T-helper 9 cell (primary cell): ENCODE results near the gene NUB1.

ENCODE experiments used
- DNase-seq: peaks from one replicate; pipeline ENCODE4 v3.0.0-alpha.2; 2020

Gene NUB1

DNA sequence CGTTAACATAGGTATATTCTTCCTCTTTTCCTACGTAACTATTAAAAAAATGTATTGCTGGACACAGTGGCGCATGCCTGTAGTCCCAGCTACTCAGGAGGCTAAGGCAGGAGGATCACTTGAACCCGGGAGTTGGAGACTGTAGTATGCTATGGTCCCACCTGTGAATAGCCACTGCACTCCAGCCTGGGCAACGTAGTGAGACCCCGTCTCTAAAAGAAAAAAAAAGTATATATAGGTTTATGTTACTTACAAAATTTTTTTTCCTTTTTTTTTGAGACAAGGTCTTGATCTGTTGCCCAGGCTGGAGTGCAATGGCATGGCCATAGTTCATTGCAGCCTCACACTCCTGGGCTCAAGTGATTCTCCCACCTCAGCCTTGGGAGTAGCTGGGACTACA lies 5.6 kb downstream of the NUB1 start:
- DNase-seq, result no peak

DNA sequence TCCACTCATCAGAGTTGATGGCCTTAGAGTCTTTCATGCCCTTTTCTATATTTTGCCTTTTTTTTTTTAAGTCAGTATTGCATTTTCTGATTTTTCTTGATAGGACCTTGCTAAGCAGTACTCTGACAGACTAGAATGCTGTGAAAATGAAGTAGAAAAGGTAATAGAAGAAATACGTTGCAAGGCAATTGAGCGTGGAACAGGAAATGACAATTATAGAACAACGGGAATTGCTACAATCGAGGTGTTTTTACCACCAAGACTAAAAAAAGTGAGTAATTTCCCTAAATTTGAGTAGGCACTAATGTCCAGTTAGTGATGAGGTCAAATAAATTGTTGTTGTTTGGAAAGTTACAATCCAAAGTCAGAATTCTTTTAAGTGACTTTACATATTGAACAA lies 7.4 kb downstream of the NUB1 start:
- no peak for DNase-seq

DNA sequence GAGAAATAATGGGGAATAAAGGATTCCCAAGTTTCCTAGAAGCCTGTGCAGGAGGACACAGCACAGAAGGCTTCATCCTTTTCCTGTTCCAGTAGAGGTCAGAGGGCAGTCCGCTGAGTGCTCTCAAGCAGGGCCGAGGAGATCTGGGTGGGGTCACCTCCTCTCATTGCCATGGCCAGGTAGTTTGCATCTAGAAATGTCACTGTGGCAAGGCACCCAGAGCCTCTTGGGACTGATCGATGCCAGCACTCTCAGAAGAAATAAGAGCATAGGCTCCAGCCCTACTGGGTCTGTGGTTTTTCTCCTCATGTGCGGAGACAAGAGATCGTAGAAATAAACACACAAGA lies 7.9 kb downstream of the NUB1 start:
- no peak for DNase-seq

DNA sequence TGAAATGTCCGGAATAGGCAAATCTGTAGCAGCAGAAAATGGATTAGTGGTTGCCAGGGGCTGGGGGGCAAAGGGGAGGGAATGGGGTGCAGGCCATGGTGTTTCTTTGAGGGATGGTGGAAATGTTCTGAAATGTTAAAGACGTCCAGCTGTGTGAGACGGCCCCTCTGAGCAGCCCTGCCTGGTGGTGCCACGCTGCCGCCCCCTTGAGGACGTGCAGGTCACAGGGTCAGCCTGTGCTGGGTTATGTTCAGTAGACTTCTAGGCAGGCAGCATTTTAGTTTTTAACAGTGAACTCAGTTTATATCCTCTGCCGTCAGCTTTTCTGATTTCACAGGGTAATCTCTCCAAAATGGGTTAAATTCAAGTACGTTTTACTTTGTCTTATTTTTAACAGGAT lies 9.4 kb downstream of the NUB1 start:
- DNase-seq, result no peak

DNA sequence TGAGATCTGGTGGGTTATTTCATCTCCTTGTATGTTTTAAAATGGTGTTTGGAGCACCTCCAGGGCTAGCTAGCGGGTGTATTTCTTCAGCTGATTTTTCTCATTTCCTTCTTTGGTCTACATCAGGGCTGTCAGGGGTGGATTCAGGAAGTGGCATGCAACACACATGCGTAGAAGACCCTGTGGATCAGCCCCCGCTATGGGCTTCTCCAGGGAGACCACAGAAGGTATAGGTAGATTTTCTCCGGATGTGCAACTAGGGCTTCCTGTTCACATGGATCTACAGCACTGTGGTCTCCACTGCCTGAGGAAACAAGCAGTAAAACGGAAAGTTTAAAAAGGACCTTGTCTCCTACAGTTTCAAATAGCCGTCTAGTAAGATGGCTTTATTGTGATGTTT lies 10.4 kb downstream of the NUB1 start:
- DNase-seq, result peak; percentile 54

DNA sequence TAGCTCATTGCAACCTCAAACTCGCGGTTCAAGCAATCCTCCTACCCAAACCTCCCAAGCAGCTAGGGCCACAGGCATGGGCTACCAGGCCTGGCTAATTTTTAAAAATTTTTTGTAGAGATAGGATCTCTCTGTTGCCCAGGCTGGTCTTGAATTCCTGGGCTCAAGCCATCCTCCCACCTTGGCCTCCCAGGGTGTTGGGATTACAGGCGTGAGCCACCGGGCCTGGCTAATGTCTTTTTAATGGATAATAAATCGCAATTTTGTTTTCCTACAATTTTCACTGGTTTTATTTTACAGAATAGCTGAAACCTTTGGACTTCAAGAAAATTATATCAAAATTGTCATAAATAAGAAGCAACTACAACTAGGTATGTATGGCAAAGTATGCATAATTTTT lies 10.9 kb downstream of the NUB1 start:
- DNase-seq, result no peak

DNA sequence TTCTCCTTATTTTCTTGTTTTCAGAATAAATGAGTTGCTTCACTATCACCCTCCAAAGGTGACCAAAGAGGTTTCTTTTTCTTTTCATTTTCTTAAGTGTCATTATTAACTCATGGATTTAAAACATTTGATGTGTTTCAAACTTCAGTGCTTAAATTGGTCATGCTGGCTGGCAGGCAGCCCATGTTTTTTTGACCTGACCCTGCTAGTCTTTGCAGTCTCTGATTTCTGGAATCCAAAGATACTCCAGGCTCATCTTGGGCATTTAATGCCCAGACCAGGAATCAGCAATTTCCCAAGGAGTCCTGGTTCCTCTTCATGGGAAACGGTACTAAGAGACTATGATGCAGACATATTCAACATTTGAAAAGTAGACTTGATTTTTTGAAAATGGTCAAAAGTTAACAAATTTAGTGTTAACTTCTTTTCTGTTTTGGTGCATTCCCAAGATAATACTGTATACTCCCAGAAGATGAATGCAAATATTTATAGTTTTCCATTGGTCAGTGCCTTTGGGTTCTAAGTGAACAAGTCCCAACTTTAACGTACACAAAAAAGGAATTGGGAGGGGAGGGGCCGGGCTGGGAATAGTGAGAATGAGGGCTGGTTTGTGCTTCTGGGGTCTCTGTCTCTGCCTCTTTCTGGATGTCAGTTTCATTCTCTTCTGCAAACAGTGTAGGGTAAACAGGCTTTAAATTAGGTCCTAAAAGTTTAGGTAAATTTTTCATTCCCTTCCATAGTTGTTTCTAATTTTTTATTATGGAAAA lies 19.8 kb downstream of the NUB1 start:
- no peak for DNase-seq

DNA sequence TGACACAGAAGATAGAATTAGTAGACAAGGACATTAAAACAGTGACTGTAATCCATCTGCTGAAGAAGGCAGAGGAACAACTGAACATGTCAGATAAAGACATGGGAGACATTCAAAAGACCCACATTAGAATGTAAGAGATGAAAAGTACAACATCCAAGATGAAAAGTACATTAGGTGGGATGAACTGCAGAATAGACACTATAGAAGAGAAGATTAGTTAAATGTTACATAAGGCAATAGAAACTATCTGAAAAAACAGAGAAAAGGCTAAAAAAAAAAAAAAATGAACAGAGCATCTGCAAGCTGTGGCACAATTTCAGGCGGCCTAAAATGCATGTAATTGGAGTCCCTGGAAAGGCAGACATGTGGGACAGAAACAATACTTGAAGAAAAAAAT lies 21.6 kb downstream of the NUB1 start:
- no peak for DNase-seq

DNA sequence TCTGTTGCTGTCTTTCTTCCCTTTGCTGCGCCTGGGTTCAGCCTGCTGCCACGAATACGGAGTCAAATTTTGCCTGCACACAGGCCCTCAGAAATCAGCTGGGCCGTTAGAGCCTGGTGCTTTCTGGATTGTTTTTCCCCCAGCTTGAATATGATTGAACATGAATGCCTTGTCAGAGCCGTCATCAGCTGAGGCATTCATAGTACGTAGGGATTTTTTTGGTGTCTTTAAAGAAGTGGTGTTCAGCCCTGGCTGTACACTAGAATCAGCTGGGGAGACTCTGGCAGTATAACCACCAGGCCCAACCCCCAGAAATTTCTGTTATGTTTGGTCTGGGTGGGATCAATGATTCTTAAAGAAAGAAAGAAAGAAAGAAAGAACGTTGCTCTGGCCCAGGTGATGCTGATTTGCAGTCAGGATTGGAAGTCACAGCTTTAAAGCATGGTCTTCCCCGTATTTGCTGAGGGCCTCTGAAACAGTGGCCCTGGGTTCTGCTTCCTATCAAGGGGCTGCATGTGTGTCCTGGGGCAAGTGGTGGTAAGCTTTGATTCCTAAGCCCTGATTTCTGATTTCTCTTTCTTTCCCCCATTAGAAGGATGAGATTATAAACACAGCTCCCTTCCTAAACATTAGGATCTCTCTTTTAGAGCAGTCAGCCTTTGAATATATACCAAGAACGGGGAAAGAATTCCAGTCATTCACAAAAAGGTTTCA lies 24.7 kb downstream of the NUB1 start:
- no peak for DNase-seq

DNA sequence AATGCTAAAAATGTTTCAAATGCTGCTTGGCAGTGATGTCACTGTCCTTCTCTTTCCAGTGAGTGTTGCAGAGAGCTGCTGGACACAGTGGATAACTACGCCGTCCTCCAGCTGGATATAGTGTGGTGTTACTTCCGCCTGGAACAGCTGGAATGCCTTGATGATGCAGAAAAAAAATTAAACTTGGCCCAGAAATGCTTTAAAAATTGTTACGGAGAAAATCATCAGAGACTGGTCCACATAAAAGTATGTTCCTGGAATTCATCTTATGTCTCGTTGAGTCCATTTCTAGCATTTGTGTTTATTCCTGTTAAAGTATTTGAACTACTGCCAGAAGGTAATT lies 25.2 kb downstream of the NUB1 start:
- DNase-seq, result no peak

DNA sequence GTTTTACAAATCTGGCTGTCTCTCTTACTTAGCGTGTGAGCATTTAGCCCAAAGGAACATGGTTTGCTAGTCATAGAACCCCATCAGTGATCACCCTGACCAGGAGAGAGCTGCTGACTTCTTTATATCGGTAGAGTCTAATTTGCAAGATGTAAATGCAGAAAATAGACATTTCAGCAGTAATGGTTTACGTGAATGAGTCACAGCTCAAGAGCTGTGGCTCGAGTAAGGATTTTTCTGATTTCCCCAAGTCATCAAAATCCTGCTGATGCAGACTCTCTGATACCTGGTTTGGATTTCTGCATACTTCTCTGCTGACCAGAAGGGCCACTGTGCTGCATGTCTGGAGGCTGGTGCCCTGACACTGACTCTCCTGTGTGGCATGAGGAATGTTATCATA lies 25.7 kb downstream of the NUB1 start:
- DNase-seq, result no peak

DNA sequence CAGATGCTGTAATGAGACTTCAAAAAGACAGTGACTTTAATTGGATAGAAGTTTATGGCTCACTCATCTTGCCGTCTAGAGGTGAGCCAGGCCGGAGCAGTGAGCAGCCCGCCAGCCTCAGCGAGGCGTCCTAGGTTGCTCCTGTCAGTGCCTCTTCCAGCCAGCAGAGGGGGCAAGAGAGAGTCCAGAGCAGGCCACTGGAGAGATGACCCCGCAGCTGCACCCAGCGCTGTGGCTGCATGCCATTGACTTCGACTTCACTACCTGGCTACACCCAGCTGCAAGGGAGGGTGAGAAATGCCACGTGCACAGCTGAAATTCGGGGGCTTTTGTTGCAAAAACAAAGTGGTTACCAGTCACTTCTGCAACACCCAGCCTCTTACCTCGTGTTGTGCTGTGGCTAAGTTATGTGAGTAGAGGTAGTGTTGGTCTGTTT lies 26.5 kb downstream of the NUB1 start:
- peak; percentile 68 for DNase-seq

DNA sequence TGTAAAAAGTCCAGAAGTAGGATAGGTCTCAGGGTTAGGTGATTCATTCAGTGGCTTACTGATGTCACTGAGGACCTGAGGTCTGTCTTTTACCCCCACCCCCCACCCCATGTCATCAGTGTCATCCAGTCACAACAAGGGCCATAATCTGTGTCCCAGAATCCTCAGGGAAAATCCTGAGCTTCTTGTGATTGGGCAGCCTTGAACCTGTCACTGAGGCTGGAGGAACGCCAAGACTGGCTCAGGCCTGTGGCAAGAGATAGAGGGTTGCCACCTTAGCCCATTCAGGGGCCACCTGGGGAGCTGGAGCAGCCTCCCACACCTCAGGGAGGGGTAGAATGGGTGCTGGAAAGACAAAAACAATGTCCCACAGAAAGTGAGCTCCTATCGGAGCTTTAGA lies 29.7 kb downstream of the NUB1 start:
- DNase-seq, result no peak

DNA sequence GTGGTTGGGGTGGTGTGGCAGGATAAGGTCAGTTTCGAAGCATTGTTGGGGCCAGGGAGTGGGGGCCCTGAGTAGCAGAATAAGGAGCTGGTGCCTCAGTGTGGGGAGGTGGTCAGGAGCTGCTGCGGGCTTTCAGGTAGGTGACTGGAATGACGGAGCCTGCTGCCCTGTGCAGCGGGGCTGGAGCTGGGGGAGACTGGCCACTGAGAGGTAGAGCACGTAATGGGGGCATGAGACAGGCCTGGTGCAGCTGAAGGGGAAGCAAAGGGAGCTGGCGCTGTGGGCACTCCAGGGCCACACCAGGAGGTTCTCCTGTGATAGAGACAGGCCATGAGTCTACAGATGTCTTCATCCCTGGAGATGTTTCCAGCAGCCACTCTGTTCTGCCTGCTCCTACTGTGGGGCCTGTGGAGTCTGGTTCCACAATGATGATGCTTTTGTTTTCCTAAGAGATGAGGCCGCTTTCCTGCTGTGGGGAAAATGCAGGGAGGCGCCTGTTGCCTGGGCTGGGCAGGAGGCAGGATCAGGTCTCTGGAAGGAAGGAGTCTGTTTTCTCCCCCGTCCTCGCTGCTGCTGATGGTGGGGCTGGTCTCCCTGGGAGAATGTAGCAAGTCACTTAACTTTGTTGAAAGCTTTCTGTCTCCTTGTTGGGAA lies 31.1 kb downstream of the NUB1 start:
- DNase-seq, result no peak

DNA sequence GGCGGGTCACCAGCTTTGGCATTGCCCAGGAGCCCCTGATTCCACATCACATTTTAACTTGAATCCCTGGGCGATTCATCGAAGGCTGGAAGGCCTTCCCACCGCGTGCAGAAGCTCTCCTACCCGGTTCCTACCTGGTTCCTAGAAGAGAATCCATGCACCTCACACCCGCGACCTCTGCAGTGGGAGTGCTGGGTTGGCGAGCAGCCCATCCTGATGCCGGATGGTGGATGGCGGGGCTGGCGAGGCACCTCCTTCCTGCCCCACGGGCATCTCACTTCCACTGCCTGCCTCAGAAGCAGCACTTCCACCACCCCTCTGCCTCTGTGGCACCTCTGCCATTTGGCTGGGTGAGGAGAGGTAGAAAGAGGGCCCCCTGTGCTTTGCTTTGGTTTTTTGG lies 32.0 kb downstream of the NUB1 start:
- DNase-seq, result no peak

DNA sequence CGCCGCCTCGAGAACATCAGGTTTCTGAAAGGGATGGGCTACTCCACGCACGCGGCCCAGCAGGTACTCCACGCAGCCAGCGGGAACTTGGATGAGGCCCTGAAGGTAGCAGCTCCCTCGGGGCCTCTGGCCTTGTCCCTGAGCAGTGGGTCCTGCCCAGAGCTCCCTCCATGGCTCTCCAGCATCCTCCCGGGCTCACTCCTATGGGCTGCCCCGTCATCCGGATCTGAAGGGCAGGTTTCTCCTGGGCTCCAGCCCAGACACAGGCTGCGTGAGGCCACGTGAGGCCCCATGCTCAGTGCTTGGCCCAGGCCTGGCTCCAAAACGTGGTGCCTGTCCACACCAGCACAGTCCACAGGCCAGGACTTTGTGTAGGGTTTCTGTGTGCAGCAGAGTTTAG lies 32.5 kb downstream of the NUB1 start:
- DNase-seq, result no peak

DNA sequence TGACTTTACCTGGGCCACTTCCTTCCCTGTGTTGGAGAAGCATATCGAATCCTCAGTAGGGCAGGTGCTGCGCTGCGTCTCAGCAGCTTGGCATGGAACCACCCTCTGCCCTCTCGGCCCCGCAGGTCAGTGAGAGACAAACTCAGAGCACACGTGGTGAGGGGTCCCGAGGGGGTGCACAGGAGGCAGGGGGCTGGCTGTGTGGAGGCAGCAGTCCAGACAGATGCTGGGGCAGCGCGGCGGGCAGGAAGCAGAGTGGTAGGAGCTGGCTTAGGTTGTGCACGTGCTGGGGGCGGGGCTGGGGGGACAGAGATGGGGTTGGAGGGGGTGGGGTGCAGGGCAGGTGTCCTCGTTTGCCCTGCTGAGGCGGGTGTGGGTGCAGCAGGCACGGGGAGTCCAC lies 33.1 kb downstream of the NUB1 start:
- DNase-seq, result no peak

DNA sequence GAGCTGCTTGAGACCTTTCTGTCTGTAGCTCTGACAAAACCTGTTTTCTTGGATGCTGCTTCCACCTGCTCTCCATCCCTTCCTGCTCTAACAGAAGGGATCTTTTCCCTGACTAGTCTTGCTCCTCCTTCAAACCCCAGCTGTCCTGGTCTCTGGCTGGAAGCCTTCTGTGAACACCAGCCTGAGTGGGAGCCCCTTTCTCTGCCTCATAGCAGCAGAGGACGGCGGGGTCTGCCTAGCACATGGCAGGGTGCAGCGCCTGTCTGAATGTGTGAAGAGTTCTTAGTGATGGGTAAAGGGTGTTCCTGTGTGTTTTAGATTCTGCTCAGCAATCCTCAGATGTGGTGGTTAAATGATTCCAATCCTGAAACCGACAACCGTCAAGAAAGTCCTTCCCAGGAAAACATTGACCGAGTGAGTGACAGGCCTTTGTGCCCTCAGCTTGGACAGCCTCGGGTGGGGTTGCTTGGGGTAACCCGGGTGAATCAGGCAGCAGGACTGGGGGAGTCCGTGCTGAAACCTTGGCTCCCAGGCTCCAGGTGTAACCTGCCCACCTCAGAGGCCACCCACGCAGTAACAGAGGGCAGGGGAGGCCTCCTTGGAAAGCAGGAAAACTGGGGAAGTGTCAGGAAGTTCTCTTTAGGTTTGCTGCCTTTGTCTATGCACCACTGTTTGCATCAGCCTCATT lies 34.1 kb downstream of the NUB1 start:
- DNase-seq, result no peak

DNA sequence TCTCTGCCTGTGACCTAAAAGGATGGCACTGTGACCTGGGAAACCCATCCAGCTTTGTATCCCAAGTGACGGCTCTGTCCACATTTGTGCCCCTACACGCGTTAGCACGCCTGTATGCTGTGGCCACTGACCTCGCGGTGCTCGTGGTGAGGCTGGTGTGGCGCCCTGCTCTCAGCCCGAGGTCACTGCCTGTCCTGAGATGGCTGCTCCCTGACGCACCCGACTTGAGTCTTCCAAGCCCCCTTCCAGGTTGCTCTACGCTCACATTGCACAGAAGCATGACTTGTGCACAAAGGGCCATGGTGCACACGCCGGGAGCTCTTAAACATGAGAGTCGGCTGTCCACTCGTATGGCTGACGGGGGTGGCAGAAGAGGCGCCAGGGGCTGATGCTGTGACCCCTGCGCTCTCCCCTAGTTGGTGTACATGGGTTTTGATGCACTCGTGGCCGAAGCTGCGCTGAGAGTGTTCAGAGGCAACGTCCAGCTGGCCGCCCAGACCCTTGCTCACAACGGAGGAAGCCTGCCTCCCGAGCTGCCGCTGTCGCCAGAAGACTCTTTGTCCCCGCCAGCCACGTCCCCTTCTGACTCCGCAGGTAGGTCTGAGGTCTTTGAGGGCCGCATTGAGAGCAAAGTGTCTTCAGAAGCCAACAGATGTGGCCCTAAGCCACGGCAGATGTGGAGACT lies 34.7 kb downstream of the NUB1 start:
- no peak for DNase-seq

DNA sequence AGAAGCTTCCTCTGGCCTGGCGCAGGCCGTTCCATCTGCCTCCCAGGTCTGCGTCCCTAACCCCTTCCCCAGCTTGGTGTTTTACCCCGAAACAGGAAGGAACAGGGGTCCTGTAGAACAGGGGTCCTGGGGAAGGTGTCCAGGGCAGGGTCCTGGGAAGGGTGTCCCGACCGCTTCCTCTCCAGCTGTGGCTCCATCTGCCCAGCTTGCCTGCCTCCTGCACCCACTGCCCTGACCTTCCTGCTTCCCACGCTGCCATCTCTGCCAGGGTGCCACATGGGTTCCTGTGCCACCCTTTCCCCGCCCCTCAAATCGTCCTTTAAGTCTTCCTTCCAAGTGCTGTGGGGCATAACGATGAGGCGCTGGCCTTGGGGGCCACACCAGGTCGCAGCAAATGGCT lies 35.8 kb downstream of the NUB1 start:
- no peak for DNase-seq

DNA sequence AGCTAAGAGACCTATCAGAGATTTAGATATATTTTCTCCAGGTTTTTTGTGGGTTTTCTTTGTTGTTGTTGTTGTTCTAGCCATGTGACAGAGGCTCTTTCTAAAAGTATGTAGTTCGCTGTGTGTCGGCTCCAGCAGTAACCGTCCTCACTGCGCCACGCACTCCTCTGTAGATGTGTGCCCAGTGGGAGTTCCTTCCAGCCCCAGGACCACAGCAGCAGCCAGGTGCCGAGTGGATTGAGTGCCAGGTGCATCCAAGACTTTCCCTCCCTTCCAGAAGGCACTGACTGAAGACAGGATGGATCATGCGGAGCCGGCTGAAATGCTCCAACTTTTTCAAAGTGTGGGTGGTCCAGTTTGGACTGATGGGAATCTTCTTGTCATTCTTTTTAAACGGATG lies 36.4 kb downstream of the NUB1 start:
- no peak for DNase-seq

DNA sequence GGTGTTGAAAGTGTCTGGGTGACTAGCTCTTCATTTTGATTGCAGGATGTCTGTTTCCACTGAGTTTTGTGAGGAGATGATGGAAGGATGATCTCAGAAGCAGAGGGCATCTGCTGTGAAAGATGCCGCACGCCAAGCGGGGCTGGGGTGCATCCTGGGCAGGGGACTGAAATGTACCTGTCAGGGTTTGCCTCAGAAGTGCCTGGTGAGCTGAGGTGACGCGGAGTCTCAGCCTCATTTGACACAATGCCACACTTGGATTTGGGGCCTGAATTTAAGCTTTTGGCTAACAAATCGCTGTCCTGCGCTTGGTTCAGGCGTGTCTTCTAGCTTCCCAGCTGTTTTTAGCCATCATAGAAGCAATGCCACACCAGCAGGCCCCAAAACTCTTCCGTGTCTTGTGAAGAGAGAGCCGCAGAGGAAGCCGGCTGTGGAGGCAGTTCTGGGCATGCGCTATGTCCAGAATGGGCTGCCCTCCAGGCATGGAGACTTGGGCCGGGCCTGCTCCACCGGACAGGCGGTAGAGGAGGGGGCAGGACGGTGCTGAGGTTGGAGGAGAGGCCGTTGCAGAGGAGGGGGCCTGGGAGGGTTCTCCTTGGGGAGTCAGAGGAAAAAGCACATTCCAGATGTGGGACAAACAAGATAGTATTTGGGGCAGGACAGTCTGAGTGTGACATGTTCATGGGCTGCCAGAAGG lies 37.0 kb downstream of the NUB1 start:
- DNase-seq, result no peak

DNA sequence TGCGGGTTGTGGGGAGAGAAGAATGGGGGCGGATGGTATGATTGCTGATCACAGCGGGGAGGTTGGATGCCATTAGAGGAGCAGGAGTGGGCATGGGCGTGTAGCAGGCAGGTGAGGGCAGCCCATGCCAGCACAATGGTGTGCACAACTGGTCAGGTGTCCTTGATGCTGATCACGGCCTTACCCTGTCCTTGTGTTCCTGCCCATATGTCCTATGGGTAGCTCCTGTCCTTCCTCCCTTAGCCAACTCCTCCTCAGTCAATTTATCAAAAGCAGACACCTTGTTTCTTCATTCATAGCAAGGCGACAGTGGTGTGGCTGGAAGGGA lies 37.5 kb downstream of the NUB1 start:
- no peak for DNase-seq
